WERI-Rb-1 (cell line): ENCODE data around the gene RCSD1.

Source experiments
- DNase-seq: peaks from one replicate; pipeline ENCODE4 v3.0.0-alpha.2; 2020
- H3K27ac ChIP-seq: fragments of 250-450 bp; sonication (Bioruptor Pico); 2 replicates; pipeline ENCODE4 v1.5.1; 2020; ENCODE audit warnings: mild to moderate bottlenecking, moderate library complexity
- H3K27me3 ChIP-seq: fragments of 250-450 bp; sonication (Bioruptor Pico); 2 replicates; pipeline ENCODE4 v1.5.1; 2021; ENCODE audit warnings: mild to moderate bottlenecking, low read depth, moderate library complexity; ENCODE audit not compliant: insufficient read depth, severe bottlenecking
- H3K36me3 ChIP-seq: fragments of 250-450 bp; sonication (Bioruptor Pico); 2 replicates; pipeline ENCODE4 v1.5.1; 2020; ENCODE audit warnings: mild to moderate bottlenecking, moderate library complexity
- H3K4me3 ChIP-seq: 2 replicates; pipeline ENCODE4 v1.5.1; 2011; ENCODE audit warnings: low read depth, mild to moderate bottlenecking, control low read depth, low read length
- H3K9me3 ChIP-seq: fragments of 250-450 bp; sonication (Bioruptor Pico); 2 replicates; pipeline ENCODE4 v1.5.1; 2021; ENCODE audit warnings: mild to moderate bottlenecking, moderate library complexity; ENCODE audit not compliant: severe bottlenecking
- CTCF ChIP-seq: IDR thresholded peaks from 2 replicates; pipeline ENCODE4 v1.5.1; 2011; ENCODE audit warnings: low read depth, mild to moderate bottlenecking, control low read depth, inconsistent platforms, low read length

RCSD1 gene

GRCh38 chr1:167669209-167670124 lies 39.4 kb downstream of the RCSD1 start:
- Histone ChIP-seq H3K27ac (no peak overlapping the region), H3K4me3 (no peak overlapping the region), H3K36me3 (no peaks in the 10 kb centered on the region), H3K9me3 (no peaks in the 10 kb centered on the region), H3K27me3 (no peaks in the 10 kb centered on the region)
- peak; percentile 36 for DNase-seq
- no peak for TF ChIP-seq CTCF

GRCh38 chr1:167670563-167670962 lies 40.5 kb downstream of the RCSD1 start:
- Histone ChIP-seq H3K36me3 (no peaks in the 10 kb centered on the region), H3K27ac (no peak overlapping the region), H3K9me3 (no peaks in the 10 kb centered on the region), H3K27me3 (no peaks in the 10 kb centered on the region), H3K4me3 (no peak overlapping the region)
- DNase-seq, result no peak
- TF ChIP-seq CTCF, result no peak

GRCh38 chr1:167671727-167672511 lies 41.9 kb downstream of the RCSD1 start:
- Histone ChIP-seq H3K27ac (no peak overlapping the region), H3K9me3 (no peaks in the 10 kb centered on the region), H3K4me3 (no peak overlapping the region), H3K27me3 (no peaks in the 10 kb centered on the region), H3K36me3 (no peaks in the 10 kb centered on the region)
- TF ChIP-seq CTCF, result no peak
- DNase-seq, result no peak

GRCh38 chr1:167672831-167673230 lies 42.8 kb downstream of the RCSD1 start:
- no peak for TF ChIP-seq CTCF
- Histone ChIP-seq H3K27ac (no peak overlapping the region), H3K36me3 (no peaks in the 10 kb centered on the region), H3K9me3 (no peaks in the 10 kb centered on the region), H3K4me3 (no peak overlapping the region), H3K27me3 (no peaks in the 10 kb centered on the region)
- no peak for DNase-seq

- no peak overlapping the region for H3K27ac ChIP-seq
- H3K27me3 ChIP-seq, result no peaks in the 10 kb centered on the region
- TF ChIP-seq CTCF, result no peak
- DNase-seq, result no peak
- H3K4me3 ChIP-seq, result no peak overlapping the region
- no peaks in the 10 kb centered on the region for H3K9me3 ChIP-seq
- H3K36me3 ChIP-seq, result no peaks in the 10 kb centered on the region
These were observed 43.2 kb downstream of the RCSD1 start for GRCh38 chr1:167673265-167673664.
